Prostate gland (tissue), 2 donors: ENCODE measurements around the gene RAB9A. TPM values are rescaled to one million over a fixed set of nuclear protein-coding genes. Genes with fewer than 3 reads are reported as not detected.
A peak's percentile ranks its signal among the peaks of the same experiment; 100 is the strongest.
"Not testable (repeated sequence)": the region's sequence is repeated elsewhere in the genome, so short reads cannot be mapped to it uniquely, and the experiment has no call there.

Experiments used
- DNase-seq: peaks from one replicate; pipeline ENCODE4 v3.0.0-alpha.2; 2019; ENCODE audit warnings: low spot score
- H3K27ac ChIP-seq, 2 donors: fragments of 200-600 bp; sonication (generic); 2 replicates each; pipeline ENCODE4 v1.5.1; 2017 to 2019
- H3K27me3 ChIP-seq: fragments of 200-600 bp; sonication (generic); replicated peaks from 2 replicates; pipeline ENCODE4 v1.5.1; 2019; ENCODE audit not compliant: insufficient read depth
- H3K36me3 ChIP-seq, 2 donors: fragments of 200-600 bp; sonication (generic); 1 replicate in 1 of 2; 2 replicates in 1 of 2; pipeline versions ENCODE4 v1.5.1 to v1.8.1; 2017 to 2019
- H3K4me1 ChIP-seq: fragments of 200-600 bp; sonication (generic); replicated peaks from 2 replicates; pipeline ENCODE4 v1.5.1; 2019
- H3K4me3 ChIP-seq, 2 donors: fragments of 200-600 bp; sonication (generic); 2 replicates each; pipeline ENCODE4 v1.5.1; 2017 to 2019
- H3K9me3 ChIP-seq: fragments of 200-600 bp; sonication (generic); 2 replicates; pipeline ENCODE4 v1.5.1; 2017
- CTCF ChIP-seq, 4 experiments: fragments of 200-600 bp in 2 of 4; fragments of 450-650 bp in 2 of 4; sonication (generic) in 2 of 4; IDR thresholded peaks; 1 replicate in 3 of 4; 2 replicates in 1 of 4; pipeline ENCODE4 v1.5.1; 2016 to 2019; ENCODE audit warnings: antibody characterized with exemption in 4 of 4, mild to moderate bottlenecking in 2 of 4, moderate library complexity in 2 of 4
- POLR2A ChIP-seq: fragments of 450-650 bp; IDR thresholded peaks from one replicate; pipeline ENCODE4 v1.6.1; 2016; ENCODE audit warnings: antibody characterized with exemption, mild to moderate bottlenecking
- POLR2AphosphoS5 ChIP-seq: sonication (generic); formaldehyde crosslinking; IDR thresholded peaks from one replicate; pipeline ENCODE4 v1.6.1; 2017; ENCODE audit warnings: antibody characterized with exemption
- WGBS: methylation state at CpG from one replicate; pipeline ENCODE4 v1.1.5; 2018; 5-methylcytosine and 5-hydroxymethylcytosine counted together
- intact Hi-C: fragments of 100-400 bp; cut with DNase I; formaldehyde crosslinking; loops from one replicate; pipeline ENCODE4 v1.14.2; 2022
- total RNA-seq, 2 donors: library from RNA; depleted of rRNA; stranded (reverse); fragments of >200 nt; gene quantifications; one replicate each; pipeline ENCODE4 v1.1.0, GENCODE V29; 2016

RAB9A gene
- total RNA-seq, 2 donors from 2014 or later = 27.3 to 37.7 TPM

- intact Hi-C loops = no loop called here
- Histone ChIP-seq H3K9me3 (no peaks in the 10 kb centered on the region), H3K4me1 (no peaks in the 10 kb centered on the region), H3K27ac (no peak overlapping the region), H3K27me3 (no peaks in the 10 kb centered on the region), H3K36me3 (no peaks in the 10 kb centered on the region), H3K4me3 (no peak overlapping the region)
- no peak for DNase-seq
- no peak for TF ChIP-seq CTCF (IDR thresholded peaks at IDR 0.05)
- TF ChIP-seq POLR2A = no peak
- WGBS = 14% methylated on average over 7 of the region's 7 CpGs
Measured at GRCh38 chrX:13721819-13722519, 33.0 kb downstream of the RAB9A start.

DNA sequence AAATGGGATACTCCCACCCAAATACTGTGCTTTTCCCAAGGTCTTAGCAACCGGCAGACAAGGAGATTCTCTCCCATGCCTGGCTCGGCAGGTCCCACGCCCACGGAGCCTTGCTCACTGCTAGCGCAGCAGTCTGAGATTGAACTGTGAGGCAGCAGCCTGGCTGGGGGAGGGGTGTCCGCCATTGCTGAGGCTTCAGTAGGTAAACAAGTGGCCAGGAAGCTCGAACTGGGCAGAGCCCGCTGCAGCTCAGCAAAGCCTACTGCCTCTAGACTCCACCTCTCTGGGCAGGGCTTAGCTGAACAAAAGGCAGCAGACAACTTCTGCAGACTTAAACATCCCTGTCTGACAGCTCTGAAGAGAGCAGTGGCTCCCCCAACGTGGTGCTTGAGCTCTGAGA lies 36.0 kb downstream of the RAB9A start:
- H3K4me3 ChIP-seq, H3K9me3 ChIP-seq, H3K27ac ChIP-seq, H3K36me3 ChIP-seq, DNase-seq, H3K27me3 ChIP-seq, intact Hi-C loops, H3K4me1 ChIP-seq: not testable (repeated sequence)
- 80% methylated on average over 1 of the region's 9 CpGs for WGBS

- WGBS = 100% methylated on average over 2 of the region's 2 CpGs
- H3K27me3 ChIP-seq, DNase-seq, H3K4me3 ChIP-seq, intact Hi-C loops, H3K27ac ChIP-seq, H3K9me3 ChIP-seq, H3K4me1 ChIP-seq, H3K36me3 ChIP-seq: not testable (repeated sequence)
Measured at GRCh38 chrX:13726583-13726982, 37.7 kb downstream of the RAB9A start.

GRCh38 chrX:13730523-13730922 lies 41.6 kb downstream of the RAB9A start:
- H3K36me3 ChIP-seq, H3K4me1 ChIP-seq, H3K9me3 ChIP-seq, H3K27me3 ChIP-seq, H3K27ac ChIP-seq, intact Hi-C loops, H3K4me3 ChIP-seq, DNase-seq: not testable (repeated sequence)
- WGBS = 90% methylated on average over 1 of the region's 1 CpG

- H3K27ac ChIP-seq = no peak overlapping the region
- H3K4me3 ChIP-seq = no peak overlapping the region
- TF ChIP-seq POLR2A (no peak), POLR2AphosphoS5 (no peak), CTCF (IDR thresholded peaks at IDR 0.05) (no peak)
- intact Hi-C loops = no loop called here
- no peaks in the 10 kb centered on the region for H3K36me3 ChIP-seq
- H3K9me3 ChIP-seq = no peaks in the 10 kb centered on the region
- 74% methylated on average over 7 of the region's 7 CpGs for WGBS
- DNase-seq = no peak
- H3K4me1 ChIP-seq = no peaks in the 10 kb centered on the region
- no peaks in the 10 kb centered on the region for H3K27me3 ChIP-seq
Measured at GRCh38 chrX:13732246-13733067, 43.5 kb downstream of the RAB9A start.

DNA sequence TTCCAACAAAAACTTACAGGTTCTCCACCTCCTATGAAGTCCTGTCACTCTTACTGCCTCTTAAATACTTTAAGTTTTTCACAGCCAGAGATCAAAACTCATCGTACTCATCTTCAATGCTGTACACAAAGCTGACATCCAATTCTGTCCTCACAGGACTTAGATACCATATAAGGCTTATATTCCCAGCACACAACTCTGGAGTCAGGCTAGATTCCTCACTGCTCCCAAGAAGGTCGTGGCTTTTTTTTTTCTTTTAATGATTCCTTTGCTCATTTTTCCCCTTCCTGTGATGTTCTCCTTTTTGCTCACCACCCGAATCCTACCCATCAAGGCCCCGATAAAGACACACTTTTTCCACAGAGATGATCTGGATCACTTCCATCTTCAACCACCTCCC lies 44.6 kb downstream of the RAB9A start:
- Histone ChIP-seq H3K4me1 (no peaks in the 10 kb centered on the region), H3K36me3 (no peaks in the 10 kb centered on the region), H3K27me3 (no peaks in the 10 kb centered on the region), H3K9me3 (no peaks in the 10 kb centered on the region), H3K27ac (peak overlapping the region; percentile 89 to 92), H3K4me3 (peak overlapping the region; percentile 63)
- WGBS = 7% methylated on average over 4 of the region's 4 CpGs
- DNase-seq = no peak
- intact Hi-C loops = no loop called here
- no peak for TF ChIP-seq CTCF (IDR thresholded peaks at IDR 0.05)
- no peak for TF ChIP-seq POLR2AphosphoS5
- TF ChIP-seq POLR2A = no peak
